Measurements from ENCODE around the gene ME1.

ME1 gene

GRCh38 chr6:83470587-83470986 lies 39.7 kb upstream of the ME1 start:
- TF ChIP-seq CTCF (IDR thresholded peaks at IDR 0.05; ENCODE audit: low read depth, low read length, missing control alignments), result no peak
- H3K4me3 ChIP-seq (ENCODE audit: low read depth, low read length), result no peak overlapping the region
- DNase-seq (ENCODE audit: low read depth), result no peak
- in situ Hi-C loops (cut with HindIII; ENCODE audit: low sequenced_read_pairs), result no loop called here

GRCh38 chr6:83470001-83470400 lies 39.1 kb upstream of the ME1 start:
- in situ Hi-C loops (cut with HindIII; ENCODE audit: low sequenced_read_pairs), result no loop called here
- TF ChIP-seq CTCF (IDR thresholded peaks at IDR 0.05; ENCODE audit: low read depth, low read length, missing control alignments), result no peak
- no peak overlapping the region for H3K4me3 ChIP-seq (ENCODE audit: low read depth, low read length)
- no peak for DNase-seq (ENCODE audit: low read depth)

- H3K4me3 ChIP-seq (ENCODE audit: low read depth, low read length), result no peak overlapping the region
- in situ Hi-C loops (cut with HindIII; ENCODE audit: low sequenced_read_pairs), result loop anchor here (5.0 kb wide), 1 partner anchor 55 kb away; no protein-coding TSS in a partner anchor
- no peak for DNase-seq (ENCODE audit: low read depth)
These were observed 36.8 kb upstream of the ME1 start for GRCh38 chr6:83467620-83468036.

GRCh38 chr6:83466328-83466727 lies 35.5 kb upstream of the ME1 start:
- no peak for DNase-seq (ENCODE audit: low read depth)
- H3K4me3 ChIP-seq (ENCODE audit: low read depth, low read length), result no peak overlapping the region
- no peak for TF ChIP-seq CTCF (IDR thresholded peaks at IDR 0.05; ENCODE audit: low read depth, low read length, missing control alignments)
- in situ Hi-C loops (cut with HindIII; ENCODE audit: low sequenced_read_pairs), result loop anchor here (5.0 kb wide), 1 partner anchor 56 kb away; no protein-coding TSS in a partner anchor

More at GRCh38 chr6:83467620-83468036, 36.8 kb upstream of the ME1 start:
- no peak for TF ChIP-seq CTCF (IDR thresholded peaks at IDR 0.05; ENCODE audit: low read depth, low read length, missing control alignments)

GRCh38 chr6:83464381-83465140 lies 33.7 kb upstream of the ME1 start:
- in situ Hi-C loops (cut with HindIII; ENCODE audit: low sequenced_read_pairs), result loop anchor here (5.0 kb wide), 1 partner anchor 58 kb away; no protein-coding TSS in a partner anchor
- H3K4me3 ChIP-seq (ENCODE audit: low read depth, low read length), result no peak overlapping the region
- DNase-seq (ENCODE audit: low read depth), result no peak
- no peak for TF ChIP-seq CTCF (IDR thresholded peaks at IDR 0.05; ENCODE audit: low read depth, low read length, missing control alignments)

GRCh38 chr6:83463886-83464285 lies 33.0 kb upstream of the ME1 start:
- TF ChIP-seq CTCF (IDR thresholded peaks at IDR 0.05; ENCODE audit: low read depth, low read length, missing control alignments), result no peak
- no peak for DNase-seq (ENCODE audit: low read depth)
- in situ Hi-C loops (cut with HindIII; ENCODE audit: low sequenced_read_pairs), result no loop called here
- H3K4me3 ChIP-seq (ENCODE audit: low read depth, low read length), result no peak overlapping the region
